Measurements from ENCODE around the gene SCAMP1. TPM values are rescaled to one million over a fixed set of nuclear protein-coding genes. Genes with fewer than 3 reads are reported as not detected.

Gene SCAMP1
- total RNA-seq, 1 donor from 2014 or later, result 42.8 TPM

GRCh38 chr5:78335976-78336375, 24.4 kb upstream of the SCAMP1 start:
- no peak for DNase-seq
- no peak for ATAC-seq

GRCh38 chr5:78336698-78337097, 23.7 kb upstream of the SCAMP1 start:
- no peak for ATAC-seq
- H3K4me1 ChIP-seq, result no peaks in the 10 kb centered on the region

More at GRCh38 chr5:78335976-78336375, 24.4 kb upstream of the SCAMP1 start:
- Histone ChIP-seq H3K9me3 (no peaks in the 10 kb centered on the region), H3K4me3 (no peak overlapping the region), H3K27ac (no peak overlapping the region), H3K4me1 (no peaks in the 10 kb centered on the region), H3K36me3 (no peaks in the 10 kb centered on the region), H3K27me3 (ENCODE audit: low read depth) (no peaks in the 10 kb centered on the region)
- TF ChIP-seq CTCF (IDR thresholded peaks at IDR 0.05), result no peak
- intact Hi-C loops (cut with DNase I), result no loop called here

GRCh38 chr5:78339617-78340436, 20.6 kb upstream of the SCAMP1 start:
- ATAC-seq, result peak; percentile 50 to 66
- no peak for DNase-seq
- Histone ChIP-seq H3K9me3 (no peaks in the 10 kb centered on the region), H3K36me3 (no peaks in the 10 kb centered on the region), H3K4me1 (no peaks in the 10 kb centered on the region), H3K27me3 (ENCODE audit: low read depth) (no peaks in the 10 kb centered on the region), H3K4me3 (no peak overlapping the region), H3K27ac (peak overlapping the region; percentile 37)
- intact Hi-C loops (cut with DNase I), result no loop called here
- TF ChIP-seq CTCF (IDR thresholded peaks at IDR 0.05), result no peak

More at GRCh38 chr5:78336698-78337097, 23.7 kb upstream of the SCAMP1 start:
- no peak for TF ChIP-seq CTCF (IDR thresholded peaks at IDR 0.05)
- Histone ChIP-seq H3K27ac (no peak overlapping the region), H3K4me3 (no peak overlapping the region), H3K9me3 (no peaks in the 10 kb centered on the region), H3K36me3 (no peaks in the 10 kb centered on the region), H3K27me3 (ENCODE audit: low read depth) (no peaks in the 10 kb centered on the region)
- intact Hi-C loops (cut with DNase I), result no loop called here
- no peak for DNase-seq

GRCh38 chr5:78341440-78341839, 19.0 kb upstream of the SCAMP1 start:
- no peaks in the 10 kb centered on the region for H3K36me3 ChIP-seq
- H3K27me3 ChIP-seq (ENCODE audit: low read depth), result no peaks in the 10 kb centered on the region
- ATAC-seq, result no peak
- H3K9me3 ChIP-seq, result no peaks in the 10 kb centered on the region
- no peak overlapping the region for H3K27ac ChIP-seq
- DNase-seq, result no peak
- TF ChIP-seq CTCF (IDR thresholded peaks at IDR 0.05), result no peak
- H3K4me1 ChIP-seq, result no peaks in the 10 kb centered on the region
- intact Hi-C loops (cut with DNase I), result no loop called here
- H3K4me3 ChIP-seq, result no peak overlapping the region

- DNase-seq, result no peak
Measured at GRCh38 chr5:78345485-78345884, 14.9 kb upstream of the SCAMP1 start.

More at GRCh38 chr5:78345485-78345884, 14.9 kb upstream of the SCAMP1 start:
- no peak overlapping the region for H3K27ac ChIP-seq
- no peak for TF ChIP-seq CTCF (IDR thresholded peaks at IDR 0.05)
- H3K4me1 ChIP-seq, result no peaks in the 10 kb centered on the region
- no peak for ATAC-seq
- no peaks in the 10 kb centered on the region for H3K9me3 ChIP-seq
- intact Hi-C loops (cut with DNase I), result no loop called here
- no peaks in the 10 kb centered on the region for H3K27me3 ChIP-seq (ENCODE audit: low read depth)
- no peak overlapping the region for H3K4me3 ChIP-seq
- H3K36me3 ChIP-seq, result no peaks in the 10 kb centered on the region

Data from lower lobe of right lung (tissue), 2 donors.